DMS114 treated with DMSO at 0.1 percent for 48 hours (cell line): ENCODE results near the gene ZMPSTE24.

Experiments used
- DNase-seq: peaks from one replicate; lab custom pipeline; 2025; ENCODE audit not compliant: unreplicated experiment; lab: John Stamatoyannopoulos, UW

The ZMPSTE24 gene

DNA sequence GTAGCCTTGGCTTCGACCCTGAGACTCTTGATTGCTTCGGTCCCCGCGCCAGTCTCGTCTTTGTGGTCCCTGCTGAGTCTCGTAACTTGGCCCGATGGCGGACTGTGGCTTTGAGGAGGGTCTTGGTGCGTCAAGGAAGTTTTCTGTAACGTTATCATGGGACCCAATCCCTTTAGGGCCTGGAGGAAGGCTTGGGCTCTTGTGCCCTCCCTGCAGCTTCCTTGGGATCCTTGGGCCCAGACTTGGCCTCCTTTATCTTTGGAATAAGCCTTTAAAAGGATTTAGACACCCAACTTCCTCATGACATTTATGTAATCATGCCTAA is 371 bp downstream of the ZMPSTE24 start:
- DNase-seq, result no peak

DNA sequence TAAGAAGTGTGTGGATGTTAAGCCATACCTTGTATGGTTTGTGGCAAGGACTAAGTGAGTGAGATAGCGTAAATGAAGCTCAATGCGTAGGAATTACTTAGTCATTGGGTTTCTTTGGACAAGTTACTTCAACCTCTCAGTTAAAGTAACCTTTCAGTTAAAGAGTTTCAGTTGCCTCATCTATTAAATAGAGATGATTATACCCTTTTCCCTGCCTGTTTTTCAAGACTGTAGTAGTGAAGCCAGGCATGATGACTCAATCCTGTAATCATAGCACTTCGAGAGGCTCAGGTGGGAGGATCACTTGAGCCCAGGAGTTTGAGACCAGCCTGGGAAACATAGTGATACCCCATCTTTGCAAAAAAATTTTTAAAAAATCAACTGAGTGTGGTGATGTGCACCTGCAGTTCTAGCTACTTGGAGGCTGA is 6.3 kb downstream of the ZMPSTE24 start:
- DNase-seq, result no peak

DNA sequence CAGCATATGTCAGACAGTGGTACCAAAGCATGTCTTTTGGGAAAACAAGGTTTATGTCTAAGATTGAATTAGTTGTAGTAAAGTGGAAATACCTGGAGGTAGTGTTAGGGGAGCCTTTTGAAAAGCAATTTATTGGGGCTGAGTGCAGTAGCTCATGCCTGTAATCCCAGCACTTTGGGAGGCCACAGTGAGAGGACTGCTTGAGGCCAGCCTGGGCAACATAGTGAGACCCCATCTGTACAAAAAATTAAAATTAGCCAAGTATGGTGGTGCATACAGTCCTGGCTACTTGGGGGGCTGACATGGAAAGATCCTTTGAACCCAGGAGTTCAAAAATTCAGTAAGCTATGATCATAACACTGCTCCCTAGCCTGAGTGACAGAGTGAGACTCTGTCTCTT is 7.3 kb downstream of the ZMPSTE24 start:
- DNase-seq, result no peak

DNA sequence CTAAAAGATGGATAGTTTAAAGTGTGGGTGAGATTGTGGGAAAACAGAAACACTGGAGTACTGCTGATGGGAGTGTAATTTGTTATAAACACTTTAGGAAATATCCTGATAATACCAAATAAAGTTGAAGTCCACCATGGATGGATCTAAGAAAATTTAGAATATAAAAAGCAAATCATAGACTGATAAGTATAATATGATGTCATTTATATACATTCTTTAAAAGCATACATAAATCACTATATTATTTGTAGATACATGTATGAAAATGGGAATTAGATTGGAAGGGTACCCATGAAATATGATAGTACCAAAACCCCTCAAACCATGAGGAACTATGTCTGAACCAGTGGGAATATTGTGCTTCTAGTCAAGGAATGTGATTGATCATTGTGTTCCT is 7.9 kb downstream of the ZMPSTE24 start:
- DNase-seq, result no peak

DNA sequence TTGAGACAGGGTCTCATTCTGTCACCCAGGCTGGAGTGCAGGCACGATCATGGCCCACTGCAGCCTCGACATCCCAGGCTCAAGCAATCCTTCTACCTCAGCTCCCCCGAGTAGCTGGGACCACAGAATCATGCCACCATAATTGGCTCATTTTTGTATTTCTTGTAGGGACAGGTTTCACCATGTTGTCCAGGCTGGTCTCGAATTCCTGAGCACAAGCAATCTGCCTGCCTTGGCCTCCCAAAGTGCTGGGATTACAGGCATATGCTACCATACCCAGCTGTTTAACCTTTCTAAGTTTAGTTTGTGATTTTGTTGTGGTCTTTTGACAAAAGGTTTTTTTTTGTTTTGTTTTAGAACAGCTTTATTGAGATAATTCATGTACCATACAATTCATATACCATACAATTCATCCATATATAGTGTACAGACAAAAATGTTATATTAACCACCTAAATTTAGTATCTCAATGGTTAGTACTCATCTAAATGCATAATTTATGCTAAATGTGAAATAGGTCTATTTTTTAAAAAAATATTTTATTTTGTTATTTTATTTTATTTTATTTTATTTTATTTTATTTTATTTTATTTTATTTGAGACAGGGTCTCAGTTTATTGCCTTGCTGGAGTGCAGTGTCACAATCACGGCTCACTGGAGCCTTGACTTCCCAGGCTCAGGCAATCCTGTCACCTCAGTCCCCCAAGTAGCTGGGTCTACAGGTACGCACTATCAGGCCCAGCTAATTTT is 8.9 kb downstream of the ZMPSTE24 start:
- no peak for DNase-seq

DNA sequence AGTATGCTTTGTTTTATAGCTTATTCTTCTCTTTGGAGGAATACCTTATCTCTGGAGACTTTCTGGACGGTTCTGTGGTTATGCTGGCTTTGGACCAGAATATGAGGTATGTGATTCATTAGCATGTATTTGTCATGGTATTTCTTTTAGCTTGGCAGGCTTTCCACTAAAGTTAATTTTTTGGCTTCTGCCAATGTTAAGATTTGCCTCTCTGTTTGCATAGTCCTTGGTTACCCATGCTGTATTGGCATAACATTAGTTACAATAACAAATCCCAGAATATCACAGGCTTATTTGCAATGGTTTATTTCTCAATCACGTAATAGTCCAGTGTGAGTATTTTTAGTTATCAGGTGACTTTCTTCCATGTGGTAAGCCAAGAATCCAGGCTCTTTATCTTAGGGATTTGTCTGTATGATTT is 9.7 kb downstream of the ZMPSTE24 start:
- no peak for DNase-seq

DNA sequence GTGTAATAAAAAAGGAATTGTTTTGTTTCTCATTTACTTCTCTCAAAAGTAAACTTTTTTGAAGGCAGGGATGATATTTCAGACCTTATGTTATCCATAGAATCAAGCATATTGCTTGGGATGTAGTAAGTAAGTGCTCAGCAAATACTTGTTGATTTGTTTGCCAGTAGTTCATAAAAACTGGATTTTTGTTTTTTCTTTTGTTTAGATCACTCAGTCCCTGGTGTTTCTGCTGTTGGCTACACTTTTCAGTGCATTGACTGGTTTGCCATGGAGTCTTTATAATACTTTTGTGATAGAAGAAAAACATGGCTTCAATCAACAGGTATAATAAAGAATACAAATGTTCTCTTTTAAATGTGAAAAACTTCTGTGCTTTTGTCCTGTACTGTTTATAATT is 10.2 kb downstream of the ZMPSTE24 start:
- DNase-seq, result no peak

DNA sequence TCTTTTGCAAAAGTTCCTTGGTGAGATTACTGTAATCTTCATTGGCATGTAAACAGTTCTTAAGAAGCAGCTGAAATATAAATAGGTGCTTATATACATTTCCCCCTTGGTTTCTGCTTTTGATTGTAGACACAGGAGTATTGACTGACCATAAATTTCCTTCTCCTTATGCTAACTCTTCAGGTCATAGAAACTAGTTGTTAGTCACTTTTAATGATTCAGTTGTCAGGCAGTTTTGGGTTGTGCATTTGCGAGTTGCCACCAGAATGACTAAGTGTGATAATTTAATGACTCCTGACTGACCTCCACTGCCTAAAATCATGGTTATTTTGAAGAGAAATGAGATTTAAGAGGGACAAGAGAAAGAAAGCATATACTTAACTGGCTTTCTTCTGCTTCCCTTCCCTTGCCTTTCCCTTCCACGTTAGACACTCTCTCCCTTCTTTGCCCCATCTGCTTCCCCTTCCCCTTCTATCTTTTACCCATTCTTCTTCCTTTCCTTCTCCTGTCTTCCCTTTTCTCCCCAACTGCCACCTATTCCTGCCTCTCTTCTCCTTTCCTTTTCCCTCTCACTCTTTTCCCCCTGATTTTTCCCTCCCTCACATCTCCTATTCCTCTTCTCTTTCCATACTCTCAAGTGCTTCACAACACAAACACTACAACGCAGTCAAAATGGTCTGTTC is 12.3 kb downstream of the ZMPSTE24 start:
- DNase-seq, result no peak

DNA sequence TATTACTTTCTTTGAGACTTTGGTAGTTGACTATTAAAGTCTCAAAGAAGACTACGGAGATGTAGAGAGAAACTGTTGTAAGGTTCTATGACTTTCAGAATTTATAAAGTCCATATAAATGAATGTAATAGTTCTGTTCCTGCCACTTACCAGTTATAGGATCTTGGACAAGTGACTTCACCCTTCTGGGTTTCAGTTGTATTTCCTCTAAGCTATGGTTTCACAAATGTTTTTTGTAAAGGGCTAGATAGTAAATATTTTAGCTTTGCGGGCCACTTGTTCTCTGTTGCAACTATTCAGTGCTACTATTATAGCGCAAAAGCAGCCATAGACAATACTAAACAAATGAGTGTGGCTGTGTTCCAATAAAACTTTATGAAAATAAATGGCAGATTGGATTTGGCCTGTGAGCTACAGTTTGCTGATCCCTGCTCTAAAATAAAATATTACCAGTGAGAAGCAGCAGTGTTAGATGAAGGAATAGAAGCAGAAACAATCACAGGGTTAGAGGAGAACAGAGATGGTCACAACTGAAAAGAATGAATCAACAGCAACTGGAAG is 14.7 kb downstream of the ZMPSTE24 start:
- DNase-seq, result no peak

DNA sequence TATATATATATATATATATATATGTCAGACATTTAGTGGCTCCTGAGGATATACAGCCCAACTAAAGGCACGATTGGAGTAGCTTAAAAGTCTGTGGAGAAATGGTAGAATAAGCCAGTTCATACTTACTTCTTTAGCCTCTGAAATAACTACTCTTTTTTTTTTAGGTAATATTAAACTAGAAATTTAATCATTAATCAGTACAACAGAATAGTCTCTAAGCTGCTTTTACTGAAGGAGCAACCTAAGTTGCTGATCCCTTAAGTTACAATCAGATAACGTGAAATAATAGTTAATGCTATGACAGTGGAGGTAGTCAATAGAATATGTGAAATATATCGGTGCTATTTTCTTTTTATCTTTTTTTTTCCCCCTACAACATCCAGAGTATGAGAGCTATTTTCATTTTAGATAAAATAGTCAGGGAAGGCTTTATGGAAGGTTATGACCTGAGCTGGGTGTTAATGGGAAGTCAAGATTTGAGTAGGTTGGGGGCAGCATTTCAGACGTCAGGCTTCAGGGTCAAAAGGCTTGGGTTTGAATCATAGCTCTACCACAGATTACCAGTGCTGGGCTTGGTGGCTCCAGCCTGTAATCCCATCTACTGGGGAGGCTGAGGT is 15.6 kb downstream of the ZMPSTE24 start:
- DNase-seq, result no peak

DNA sequence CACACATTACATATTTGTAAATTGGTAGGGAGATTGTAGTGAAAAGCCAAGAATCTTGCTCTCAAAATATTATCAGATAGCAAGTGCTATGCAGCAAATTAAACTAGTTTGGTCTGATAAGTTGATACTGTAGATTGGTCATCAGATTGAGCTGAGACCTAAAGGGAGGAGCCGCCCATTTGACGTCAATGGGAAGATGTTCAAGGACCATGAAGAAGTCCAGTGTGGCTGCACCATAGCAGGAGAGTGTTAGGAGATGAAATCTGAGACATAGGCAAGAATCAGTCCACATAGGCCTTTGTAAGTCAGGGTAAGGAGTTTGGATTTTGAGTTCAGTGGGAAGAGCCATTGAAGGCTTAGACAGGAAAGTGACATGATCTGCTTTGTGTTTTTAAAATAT is 16.3 kb downstream of the ZMPSTE24 start:
- no peak for DNase-seq

DNA sequence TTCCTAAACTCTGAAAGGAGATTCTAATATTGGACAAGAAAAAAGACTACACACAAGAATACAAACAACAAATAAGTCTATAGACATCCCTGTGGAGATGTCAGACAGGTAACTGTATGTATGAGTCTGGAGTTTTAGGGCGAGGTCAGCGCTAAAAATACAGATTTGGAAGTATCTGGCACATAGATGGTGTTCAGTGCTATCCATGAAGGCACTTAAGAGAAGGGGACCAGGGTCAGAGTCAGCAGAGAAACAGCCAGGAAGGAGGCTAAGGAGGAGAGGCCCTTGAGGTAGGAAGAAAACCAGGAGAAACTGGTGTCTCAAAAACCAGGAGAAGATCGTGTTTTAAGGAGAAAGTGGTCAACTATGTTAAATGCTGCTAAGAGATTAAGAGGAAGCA is 18.1 kb downstream of the ZMPSTE24 start:
- DNase-seq, result no peak

DNA sequence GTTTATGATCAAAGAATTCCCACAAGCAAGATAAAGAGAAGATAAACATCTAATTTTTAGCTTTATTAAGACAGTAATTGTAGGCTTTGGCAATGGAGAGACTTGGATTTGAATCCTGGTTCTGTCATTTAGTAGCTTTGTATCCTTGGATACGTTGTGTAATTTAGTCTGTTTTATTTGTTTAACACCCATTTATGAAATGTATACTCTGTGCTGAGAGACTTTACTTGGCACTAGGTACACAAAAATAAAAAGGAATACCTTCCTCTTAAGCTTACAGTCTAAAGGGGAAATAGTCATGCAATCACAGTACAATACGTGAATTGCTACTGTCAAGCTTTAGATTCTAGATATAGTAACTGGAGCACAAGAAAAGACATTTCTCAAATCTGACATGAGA is 23.8 kb downstream of the ZMPSTE24 start:
- DNase-seq, result no peak

DNA sequence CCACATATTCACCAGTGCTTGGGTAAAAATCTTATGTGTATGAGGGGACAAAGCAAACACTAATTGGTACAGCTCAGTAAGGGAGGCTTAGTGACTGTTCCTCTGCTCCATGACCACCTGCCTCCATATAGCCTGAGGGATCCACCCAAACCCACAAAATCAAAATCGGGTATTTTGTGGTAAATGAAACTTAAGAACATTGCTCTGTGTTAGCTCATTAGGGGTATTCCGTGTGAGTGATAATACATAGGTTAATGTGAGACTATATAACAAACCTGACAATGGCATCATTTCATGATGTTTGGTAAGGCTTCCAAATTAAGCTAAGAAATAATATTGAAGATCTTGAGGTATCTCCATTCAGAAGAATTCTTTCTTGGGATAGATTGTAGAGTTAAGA is 33.3 kb downstream of the ZMPSTE24 start:
- DNase-seq, result no peak

DNA sequence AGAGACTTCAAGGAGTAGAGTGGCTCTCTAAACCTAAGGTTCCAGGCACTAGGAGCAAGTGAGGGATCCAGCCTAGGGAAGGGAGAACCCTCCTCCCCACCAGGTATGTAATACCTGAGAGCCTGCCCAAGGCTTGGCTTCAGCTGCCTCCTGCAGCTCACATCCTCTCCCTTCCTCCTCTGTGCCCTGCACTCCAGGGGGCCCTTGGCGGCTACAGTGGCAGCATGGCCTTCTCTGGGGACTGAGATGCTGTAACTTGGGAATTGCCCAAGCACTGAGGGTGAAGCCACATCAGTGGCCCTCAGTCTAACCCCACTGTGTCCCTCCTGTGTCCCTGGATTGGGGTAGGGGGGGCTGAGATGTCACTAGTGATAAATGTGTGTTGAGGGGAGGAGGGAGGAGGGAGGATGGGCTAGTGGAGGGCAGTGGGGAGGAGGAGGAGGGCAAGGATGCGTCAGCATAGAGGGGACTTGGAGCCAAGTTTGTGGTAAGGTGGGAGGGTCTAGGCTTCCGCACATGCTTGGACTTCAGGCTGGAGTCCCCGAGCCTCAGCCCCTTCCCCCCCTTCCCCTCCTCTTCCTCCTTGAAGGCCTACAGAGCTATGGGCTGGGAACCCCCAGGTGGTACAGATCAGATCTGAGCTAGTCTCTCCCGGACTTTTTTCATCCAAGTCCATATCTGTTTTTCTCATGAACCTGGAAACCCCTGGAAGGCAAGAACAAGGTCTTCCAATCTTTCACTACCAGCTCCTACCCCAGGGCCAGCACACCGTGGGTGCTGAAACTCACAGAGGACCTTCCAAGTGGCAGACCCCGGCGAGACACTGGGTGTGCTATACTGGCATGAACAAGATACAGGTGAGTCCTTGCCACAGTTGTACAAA is 41.6 kb downstream of the ZMPSTE24 start:
- no peak for DNase-seq

DNA sequence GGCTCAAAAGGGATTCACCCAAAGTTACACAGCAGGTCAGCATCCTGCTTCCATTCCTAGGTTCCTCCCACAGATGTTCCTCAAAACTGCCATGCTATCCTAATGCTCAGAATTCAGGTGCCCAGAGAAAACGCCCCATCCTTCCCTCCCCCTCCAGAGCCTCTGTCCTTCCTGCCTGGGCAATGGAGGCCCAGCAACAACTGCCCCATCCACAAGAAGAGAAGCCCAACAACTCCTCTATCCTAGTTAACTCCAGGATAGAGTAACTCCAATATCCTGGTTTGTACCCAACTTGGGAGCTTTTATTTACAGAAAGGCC is 42.2 kb downstream of the ZMPSTE24 start:
- DNase-seq, result no peak

DNA sequence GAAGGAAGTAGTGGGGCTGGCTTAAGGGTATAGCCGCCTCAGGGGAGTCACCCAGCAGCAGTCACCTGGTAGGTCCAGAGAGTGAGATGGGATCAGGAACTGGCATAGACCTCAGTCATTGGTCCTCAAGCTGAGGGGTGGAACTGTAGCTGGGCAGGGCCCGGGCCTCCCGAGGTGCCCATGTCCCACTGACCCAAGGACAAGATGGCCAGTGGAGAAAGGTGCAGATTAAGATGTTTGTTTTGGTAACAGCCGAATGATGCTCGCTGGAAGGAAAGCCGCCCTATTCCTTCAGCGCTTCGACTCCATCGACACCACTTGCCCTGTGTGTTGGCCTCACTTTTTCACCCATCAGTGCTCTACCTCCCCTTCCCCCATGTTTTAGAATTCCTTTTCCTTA is 42.6 kb downstream of the ZMPSTE24 start:
- no peak for DNase-seq

DNA sequence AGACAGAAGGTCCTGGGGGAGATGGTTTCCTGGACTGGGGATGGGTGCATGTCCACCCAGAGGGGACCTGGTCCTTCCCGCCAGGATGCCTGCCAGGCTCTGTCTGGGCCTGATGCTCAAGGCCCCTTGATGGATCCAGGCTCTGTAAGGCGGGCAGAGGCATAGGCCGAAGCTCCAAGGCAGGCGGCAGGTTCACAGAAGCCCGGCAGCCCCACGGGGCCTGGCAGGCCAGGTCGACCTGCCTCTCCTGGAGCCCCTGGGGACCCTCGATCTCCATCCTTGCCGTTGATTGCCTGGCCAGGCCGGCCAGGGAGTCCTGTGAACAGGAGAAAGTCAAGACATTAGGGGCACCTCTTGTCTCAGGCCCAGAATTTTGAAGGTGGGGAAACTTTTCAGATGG is 43.0 kb downstream of the ZMPSTE24 start:
- DNase-seq, result no peak

DNA sequence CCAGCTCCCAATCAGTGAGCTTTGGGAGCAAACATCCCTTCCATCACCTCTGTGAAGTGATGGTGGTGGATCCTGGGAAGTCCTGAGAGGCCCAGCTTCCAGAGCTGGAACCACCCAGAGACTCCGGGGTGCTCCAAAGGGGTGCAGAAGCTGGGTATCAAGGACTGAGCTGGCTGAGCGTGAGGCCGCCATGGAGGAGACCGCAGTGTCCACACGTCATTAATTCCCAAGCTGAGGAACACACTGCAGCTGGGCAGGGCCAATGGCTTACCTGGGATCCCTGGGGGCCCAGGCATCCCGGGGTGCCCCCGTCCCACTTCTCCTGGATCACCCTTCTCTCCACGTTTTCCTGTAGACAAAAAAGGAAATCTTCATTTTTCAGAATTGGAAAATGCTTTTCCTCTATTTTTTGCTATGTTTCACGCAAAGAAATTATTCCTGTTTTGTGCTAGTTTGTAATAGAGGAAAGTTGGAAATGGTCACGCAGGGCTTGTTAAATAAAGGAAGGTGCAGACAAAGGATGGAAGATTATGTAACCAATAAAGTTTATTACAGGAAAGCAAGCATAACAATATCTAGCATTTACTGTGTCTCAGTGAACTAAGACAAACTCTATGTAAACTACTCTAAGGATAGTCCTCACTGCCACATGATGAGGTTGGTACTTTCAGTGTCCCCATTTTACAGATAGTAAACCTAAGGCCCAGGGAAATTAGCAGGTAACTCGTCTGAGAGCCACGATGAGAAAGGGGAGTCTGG is 43.7 kb downstream of the ZMPSTE24 start:
- no peak for DNase-seq

DNA sequence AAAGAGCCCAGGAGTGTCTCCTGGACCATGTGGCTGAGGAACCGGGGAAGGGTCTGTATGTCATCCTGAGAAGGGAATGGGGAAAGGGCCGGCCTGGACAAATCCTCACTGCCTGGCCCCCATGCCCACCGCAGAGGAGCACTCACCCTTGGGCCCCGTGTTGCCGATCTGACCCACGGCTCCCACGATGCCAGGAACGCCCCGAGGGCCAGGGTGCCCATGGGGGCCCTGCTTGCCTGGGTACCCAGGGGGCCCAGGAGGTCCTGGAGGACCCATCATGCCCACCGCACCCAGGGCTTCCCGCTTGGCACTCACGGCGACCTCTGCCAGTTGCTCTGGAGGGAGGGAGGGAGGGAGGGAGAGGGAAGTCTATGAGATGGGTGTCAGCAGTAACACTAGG is 44.4 kb downstream of the ZMPSTE24 start:
- DNase-seq, result no peak
